HG02970 (cell line): ENCODE measurements around the gene UBXN4.
"Not testable (repeated sequence)": the region's sequence is repeated elsewhere in the genome, so short reads cannot be mapped to it uniquely, and the experiment has no call there.

Source experiments
- ATAC-seq: cut with Tn5 transposase; IDR thresholded peaks from one replicate; pipeline ENCODE4 v1.9.1; 2021; ENCODE audit warnings: mild to moderate bottlenecking, moderate library complexity, moderate number of reproducible peaks; ENCODE audit not compliant: unreplicated experiment, low FRiP score

Gene UBXN4

DNA sequence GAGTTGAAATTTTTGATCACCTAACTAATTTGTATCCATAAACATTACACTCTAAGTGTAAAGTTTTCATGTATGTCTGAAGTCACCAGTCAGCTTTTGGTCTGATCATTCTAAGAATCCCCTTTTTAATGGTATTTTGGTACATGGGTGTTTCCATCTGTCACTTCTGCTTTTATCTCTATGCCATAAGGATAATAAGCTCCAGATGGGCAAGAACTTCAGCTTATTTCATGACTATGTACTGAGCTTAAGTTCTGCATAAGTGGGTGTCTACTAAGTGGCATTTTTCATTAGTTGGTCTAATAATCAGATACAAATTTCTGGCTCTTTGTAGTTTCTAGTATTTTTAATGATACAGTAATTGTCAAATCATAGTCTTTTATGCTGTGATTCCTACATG lies 20.4 kb downstream of the UBXN4 start:
- ATAC-seq, result no peak

DNA sequence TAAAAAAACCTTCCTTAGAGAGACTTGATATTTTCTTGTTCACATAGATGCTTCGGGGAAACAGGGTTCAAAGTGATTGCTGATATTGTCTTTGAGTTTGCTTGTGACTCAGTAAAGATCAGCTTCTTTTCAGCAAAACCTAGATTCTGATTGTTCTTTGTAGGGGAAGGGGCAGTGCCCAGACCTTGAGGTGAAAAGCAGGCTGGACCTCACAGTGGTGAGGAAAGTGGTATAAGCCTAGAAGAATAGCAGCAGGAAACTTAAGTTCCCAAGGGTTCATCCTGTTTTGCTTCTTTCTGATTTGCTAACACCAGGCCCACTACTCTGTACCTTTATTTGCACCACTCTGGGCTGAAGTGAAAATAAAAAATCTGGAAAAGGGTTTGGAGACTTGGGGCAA lies 20.9 kb downstream of the UBXN4 start:
- no peak for ATAC-seq

DNA sequence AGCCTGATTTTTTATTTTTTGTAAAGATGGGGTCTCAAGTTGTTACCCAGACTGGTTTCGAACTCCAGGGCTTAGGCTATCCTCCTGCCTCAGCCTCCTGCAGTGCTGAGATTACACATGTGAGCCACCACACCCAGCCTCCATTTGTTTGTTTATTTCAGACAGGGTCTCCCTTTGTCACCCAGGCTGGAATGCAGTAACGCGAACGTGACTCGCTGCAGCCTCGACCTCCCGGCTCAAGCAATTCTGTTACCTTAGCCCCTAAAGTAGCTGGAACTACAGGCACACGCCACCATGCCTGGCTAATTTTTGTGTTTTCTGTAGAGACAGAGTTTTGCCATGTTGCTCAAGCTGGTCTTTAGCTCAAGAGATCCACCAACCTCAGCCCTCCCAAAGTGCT lies 27.2 kb downstream of the UBXN4 start:
- no peak for ATAC-seq

DNA sequence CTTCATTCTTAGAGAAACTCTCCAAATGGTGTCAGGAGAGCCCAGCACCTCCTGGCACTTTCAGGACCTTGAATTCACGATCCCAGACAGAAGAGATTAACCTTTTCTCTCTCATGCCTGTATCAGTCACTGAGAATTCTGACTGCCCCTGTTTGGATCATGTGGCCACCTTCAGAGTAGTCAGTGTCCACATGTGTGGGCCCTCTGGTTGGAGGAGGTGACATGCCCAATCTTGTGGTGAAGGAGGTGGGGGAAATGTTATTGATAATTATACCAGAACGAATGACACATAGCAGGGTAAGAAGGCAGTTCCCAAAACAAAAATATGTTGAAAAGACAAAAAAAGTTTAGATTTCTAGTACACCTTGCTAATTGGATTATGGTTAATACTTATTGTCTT lies 31.7 kb downstream of the UBXN4 start:
- no peak for ATAC-seq

DNA sequence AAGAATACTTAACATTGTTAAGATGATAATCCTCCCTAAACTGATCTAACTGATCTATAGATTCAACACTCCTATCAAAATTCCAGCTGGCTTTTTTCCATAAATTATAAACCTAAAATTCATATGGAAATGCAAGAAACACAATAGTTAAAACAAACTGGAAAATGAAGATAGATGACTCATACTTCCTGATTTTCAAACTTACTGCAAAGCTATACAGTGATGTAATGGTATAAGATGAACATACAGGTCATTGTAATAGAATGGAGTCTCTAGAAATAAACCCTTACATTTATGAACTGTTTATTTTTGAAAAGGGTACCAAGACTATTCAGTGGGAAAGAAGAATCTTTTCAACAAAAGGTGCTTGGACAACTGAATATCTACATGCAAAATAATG lies 32.3 kb downstream of the UBXN4 start:
- no peak for ATAC-seq

DNA sequence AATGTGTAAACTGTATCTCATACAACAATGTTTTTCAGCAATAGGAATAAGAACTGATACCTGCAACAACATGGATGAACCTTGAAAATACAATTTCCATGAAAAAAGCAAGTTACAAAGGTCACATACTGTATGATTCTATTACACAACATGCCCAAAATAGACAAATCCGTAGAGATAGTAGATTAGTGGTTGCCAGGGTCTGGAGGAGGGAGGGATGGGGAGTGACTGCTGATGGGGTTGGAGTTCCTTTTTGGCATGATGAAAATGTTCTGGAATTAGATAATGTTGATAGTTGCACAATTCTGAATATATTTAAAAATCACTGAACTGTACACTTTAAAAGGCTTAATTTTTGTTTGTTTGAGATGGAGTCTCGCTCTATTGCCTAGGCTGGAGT lies 33.8 kb downstream of the UBXN4 start:
- no peak for ATAC-seq

DNA sequence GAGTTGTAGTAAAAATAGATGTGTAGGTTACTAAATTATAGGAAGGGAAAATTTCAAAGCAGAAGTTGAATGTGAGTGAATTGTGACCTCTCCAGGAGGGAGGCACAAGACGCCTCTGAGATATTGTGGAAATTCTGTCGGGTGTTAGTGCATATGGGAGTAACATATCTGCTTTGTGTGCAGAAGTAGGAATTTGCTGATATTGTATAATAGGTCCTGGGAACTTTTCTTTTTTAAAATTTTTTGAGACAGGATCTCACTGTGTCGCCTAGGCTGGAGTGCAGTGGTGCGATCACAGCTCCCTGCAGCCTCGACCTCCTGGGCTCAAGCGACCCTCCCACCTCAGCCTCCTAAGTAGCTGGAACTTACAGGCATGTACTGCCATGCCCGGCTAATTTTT lies 34.7 kb downstream of the UBXN4 start:
- ATAC-seq, result no peak

DNA sequence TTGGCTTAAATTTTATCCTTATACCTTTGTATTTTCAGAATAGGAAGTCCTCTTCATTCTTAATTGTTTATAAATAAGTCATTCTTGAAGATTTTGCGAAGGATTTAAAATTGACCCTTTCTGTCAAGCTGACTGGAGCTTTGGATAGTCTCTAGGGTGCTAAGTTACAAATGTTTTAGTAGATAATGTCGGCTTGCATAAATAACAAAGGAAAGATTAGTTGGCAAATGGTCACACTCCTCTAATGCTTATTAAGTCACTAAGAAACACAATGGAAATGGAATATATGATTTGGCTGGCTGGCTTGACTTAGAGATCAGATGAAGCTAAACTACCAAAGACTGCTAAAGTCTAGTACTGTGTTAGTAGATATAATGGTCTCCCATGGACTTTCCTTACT lies 40.6 kb downstream of the UBXN4 start:
- ATAC-seq, result no peak

DNA sequence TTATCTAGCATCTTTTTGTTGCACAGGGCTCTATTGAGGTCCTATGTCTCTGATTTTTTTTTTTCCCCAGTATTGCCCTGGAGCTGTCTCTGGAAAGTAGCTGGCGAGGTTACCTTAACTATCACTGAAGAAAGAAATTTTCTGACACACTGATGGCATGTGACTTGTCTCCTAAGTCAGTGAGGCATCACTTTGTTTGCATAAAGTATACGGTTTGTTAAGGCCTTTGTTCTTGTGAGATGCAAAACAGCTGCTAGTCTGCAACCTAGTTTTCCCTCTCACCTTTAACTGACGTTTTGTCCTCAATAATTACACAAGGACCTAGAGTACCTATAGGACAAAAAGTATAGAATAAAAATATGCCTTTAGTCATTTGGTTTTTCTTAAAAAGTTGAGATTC lies 41.8 kb downstream of the UBXN4 start:
- no peak for ATAC-seq

DNA sequence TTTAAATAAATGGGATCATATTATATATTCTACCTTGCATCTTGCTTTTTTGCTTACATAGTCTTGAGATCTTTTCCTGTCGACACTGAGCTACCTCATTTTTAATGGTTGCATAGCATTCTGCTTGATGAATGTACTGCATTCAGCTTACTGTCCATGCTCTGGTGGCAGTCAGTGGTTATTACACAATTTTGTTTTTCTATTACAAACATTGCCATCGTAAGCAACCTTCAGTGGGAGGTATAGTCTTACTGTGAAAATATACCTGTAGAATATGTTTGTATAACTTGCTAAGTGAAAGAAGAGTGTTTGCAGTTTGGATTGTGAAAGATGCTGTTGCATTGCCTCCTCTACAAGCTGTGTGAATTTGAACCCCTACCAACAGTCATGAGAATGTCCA lies 43.4 kb downstream of the UBXN4 start:
- ATAC-seq, result no peak

DNA sequence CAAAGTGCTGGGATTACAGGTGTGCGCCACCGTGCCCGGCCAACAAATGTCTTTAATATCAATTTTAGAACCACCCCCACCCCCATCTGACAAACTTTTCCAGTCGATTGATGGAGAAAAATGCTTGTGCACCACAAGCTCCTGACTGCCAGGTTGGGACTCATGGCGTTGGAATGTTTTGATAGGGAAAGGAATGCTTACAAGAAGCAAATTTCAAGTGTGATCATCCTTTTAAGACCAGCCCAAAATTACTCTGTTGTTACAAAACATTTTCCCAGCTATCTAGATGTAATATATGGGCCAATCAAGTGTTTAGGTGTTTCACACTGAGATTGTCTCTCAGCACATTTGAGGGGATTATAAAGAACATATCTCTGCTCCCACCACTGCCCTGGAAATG lies 45.2 kb downstream of the UBXN4 start:
- ATAC-seq, result no peak

DNA sequence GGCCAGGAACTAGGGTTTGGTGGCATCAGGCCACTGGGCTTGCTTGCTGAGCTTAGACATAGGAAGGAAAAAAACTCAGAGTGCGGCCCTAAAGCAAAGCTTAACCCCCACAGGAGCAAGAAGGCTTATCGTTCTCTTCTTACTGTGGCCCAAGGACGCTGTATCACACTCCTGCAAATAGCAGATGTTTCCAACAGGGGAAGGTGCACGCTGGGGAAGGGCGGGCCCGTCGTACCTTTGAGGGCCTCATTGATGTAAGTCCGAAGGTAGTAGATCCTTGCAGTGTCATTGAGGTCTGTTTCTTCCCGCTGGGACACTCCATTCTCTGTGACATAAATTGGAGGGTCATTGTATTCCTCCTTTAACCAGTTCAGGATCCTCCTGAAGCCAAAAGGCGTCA lies 48.8 kb downstream of the UBXN4 start:
- no peak for ATAC-seq

DNA sequence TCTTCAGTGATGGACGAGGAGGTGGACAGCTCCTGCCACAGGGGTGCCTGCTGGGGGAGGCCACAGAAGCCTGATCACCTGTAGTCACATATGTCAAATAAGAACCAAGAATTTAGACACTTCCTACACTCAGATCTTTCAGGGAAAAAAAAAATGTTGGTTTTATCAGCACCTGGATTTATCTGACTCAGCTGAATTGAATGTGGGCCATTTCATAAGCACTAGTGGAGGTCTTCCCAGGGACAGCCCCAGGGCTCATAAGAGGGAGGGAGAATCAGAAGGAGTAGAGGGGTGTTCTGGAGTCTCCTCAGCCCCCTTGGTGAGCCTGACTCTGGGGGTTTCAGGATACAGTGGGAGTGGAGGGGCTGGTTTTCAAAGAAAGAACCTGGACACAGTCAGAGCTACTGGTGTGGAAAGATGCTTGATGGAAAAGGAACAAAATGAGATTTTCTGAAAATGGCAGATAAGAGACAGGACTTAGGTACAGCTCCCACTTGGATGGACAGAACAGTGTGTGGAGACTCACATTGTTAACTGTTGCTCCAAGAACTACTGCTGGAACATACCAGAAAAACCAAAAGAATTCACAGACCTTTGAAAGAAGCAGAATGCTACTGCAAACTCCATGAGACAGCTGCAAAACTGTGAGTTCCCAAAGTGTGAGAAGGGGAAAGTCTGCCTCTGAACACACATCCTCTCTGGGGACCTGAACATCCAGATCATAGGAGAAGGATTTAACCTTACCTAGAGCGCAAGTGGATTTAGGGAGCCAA lies 49.9 kb downstream of the UBXN4 start:
- ATAC-seq, result no peak

DNA sequence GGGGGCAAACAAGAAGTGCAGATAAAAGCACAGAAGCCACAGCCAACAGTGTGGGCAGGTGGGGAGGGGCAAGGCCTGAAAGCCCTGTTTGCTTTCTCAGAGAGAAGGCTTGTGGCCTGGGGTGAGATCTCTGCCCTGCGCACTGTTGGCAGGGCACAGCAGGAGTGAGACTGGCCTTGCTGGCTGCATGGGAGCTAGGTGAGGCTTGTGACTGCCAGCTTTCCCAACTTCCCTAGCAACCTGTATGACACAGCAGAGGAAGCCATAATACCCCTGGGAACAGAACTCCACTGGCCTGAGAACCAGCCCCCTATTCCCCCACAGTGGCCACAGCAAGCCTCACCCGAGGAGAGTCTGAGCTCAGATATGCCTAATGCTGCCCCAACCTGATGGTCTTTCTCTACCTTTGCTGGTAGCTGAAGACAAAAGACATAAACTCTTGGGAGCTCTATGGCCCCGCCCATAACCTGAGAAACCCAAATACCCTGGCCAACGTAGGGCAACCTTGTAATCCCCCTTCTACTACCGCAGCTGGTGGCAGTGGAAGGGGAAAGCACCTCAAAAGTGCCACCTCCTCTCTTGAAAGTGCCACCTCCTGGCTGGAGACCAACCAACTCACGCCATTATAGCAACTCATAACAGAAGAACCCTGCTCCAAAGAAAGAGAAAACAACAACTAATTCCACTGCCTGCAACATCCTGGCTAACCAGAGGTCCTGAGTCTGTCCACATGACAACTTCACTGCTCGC lies 50.9 kb downstream of the UBXN4 start:
- no peak for ATAC-seq

DNA sequence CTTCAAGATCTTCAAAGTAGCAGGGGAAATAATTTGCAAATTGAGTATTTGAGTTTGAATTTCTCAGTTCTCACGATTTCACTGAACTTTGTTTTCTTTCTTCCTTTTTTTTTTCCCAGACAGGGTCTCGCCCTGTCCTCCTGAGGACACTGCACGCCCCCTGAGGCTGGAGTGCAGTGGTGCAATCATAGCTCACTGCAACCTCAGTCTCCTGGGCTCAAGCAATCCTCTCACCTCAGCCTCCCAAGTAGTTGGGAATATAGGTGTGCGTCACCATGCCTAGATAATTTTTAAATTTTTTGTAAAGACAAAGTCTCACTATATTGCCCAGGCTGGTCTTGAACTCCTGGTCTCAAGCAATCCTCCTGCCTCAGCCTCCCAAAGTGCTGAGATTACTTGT lies 54.0 kb downstream of the UBXN4 start:
- not testable (repeated sequence) for ATAC-seq

DNA sequence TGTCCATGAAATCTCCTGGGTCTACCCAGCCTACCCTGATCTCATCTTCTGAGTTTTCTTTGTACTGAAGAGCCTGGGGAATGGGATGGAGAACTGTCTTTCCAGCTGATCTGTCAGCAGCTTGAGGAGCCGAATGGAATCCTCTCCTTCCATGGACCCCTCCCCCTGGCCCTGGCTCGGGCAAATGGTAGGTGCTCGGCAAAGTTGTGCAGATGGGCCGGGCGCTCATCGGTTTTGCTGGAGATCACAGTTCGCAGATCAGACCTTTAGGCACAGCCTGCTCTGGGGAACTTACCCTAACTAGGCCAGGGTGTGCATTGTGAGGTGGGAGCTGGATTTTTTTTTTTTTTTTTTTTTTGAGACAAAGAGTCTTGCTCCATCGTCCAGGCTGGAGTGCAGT lies 55.0 kb downstream of the UBXN4 start:
- no peak for ATAC-seq

DNA sequence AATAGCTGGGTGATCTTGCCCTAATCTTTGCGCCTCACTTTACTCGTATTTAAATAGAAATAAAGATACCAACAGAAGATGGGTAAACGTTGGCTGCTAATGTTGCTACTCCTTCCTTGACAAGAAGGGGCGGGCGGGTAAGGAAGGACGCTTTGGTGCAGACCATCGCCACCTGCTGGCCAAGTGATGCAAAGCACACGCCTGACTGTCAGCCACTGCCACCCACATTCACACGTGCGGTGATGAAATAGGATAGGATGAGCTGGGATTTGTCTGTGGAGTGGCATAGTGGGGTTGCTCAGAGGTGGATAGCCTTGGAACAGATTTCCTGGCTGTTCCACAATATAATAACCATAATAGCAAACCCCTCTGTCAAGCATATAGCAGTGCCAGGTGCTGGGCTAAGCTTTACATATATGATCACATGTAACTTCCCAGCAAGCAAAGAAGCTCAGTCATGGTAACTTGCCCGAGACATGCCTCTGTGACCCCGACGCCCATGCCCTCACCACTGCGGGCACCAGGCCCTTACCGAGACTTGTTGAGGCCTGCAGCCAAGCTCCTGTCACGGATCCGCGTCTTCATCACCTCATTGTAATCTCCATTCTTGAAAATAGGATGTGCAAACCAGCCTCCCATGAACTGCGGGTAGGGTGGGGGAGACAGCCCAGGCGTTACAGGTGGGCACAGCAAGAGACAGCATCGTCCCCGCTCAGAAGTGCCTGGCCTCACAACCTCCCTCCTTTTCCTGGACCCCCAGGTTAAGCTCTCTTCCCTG lies 56.0 kb downstream of the UBXN4 start:
- ATAC-seq, result peak; percentile 56

DNA sequence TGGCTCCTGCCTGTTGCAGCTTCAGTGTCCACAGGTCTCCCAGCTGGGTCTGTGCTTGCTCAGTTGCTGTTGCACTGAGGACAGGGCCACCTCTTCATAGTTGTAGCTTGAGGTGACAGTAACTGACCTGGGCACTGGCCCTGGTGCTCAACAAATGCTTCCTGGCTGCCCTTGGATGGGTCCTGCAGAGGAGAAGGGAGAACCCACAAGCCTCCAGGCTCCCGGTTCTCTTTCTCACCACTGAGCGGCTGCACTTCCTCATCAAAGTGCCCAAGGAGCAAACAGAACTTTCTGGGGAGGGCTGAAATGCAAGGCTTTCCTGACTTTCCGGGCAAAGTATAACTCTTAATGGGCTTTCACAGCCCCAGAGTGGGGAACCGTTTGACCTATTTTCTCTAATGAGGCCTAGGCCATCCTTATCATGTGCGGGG lies 56.6 kb downstream of the UBXN4 start:
- ATAC-seq, result no peak

DNA sequence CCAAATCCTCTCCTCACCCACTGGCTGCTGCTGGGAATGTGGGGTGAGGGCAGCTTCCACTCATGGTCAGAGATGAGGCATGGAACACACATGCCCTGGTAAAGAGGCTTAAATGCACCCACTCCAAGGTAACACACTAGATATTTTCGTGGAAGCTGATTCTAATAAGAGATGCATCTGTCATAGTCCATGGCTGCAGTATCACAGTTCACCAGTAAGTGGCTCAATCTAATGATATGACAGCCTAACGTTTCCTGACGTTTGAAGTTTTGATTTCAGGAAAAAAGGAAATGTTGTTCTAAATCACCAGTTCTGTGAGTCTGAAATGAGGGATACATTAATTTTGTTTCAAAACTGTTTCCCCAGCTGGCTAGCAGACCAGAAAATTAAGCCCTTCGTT lies 57.1 kb downstream of the UBXN4 start:
- no peak for ATAC-seq

DNA sequence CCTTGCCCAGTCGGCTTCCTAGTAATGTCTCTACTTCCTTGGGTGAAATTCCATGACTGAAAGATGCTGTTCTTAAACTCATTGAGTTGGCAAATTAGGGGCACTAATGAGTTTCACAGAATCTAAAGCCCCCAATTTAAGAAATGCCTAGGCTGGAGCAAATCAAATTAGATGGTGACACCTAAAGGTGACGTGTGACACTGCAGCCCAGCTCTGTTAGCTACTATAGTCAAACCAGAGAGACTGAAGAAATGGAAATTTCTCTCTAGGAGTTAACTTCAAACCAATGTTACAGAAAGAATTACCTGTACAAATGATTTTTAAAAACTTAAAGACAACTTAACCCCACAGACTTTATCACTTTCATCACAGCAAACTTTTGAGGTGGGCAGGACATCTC lies 58.1 kb downstream of the UBXN4 start:
- ATAC-seq, result no peak
